Stimulated activated CD4-positive, alpha-beta T cell treated with anti-CD3 and anti-CD28 coated beads, TNF-alpha, amount 100 ng/mL, for 24 hours (primary cell): ENCODE data around the gene SETBP1.

Experiments
- DNase-seq, 3 experiments: peaks; one replicate each; pipeline ENCODE4 v3.0.0-alpha.2; 2020; ENCODE audit warnings: low read depth in 3 of 3

Gene SETBP1

GRCh38 chr18:44937960-44938719 is 257.5 kb downstream of the SETBP1 start:
- no peak for DNase-seq

- DNase-seq, result no peak
Measured at GRCh38 chr18:44938720-44939665, 258.3 kb downstream of the SETBP1 start.

GRCh38 chr18:44941516-44941915 is 260.8 kb downstream of the SETBP1 start:
- no peak for DNase-seq

- no peak for DNase-seq
Measured at GRCh38 chr18:44942073-44942472, 261.4 kb downstream of the SETBP1 start.

- DNase-seq, result no peak
Measured at GRCh38 chr18:44943311-44943881, 262.7 kb downstream of the SETBP1 start.

- no peak for DNase-seq
Measured at GRCh38 chr18:44944461-44944860, 263.8 kb downstream of the SETBP1 start.

GRCh38 chr18:44945888-44946401 is 265.3 kb downstream of the SETBP1 start:
- DNase-seq, result no peak

- no peak for DNase-seq
Measured at GRCh38 chr18:44946529-44947113, 265.9 kb downstream of the SETBP1 start.

GRCh38 chr18:44949967-44950366 is 269.3 kb downstream of the SETBP1 start:
- DNase-seq, result no peak

- DNase-seq, result no peak
Measured at GRCh38 chr18:44950685-44951195, 270.1 kb downstream of the SETBP1 start.

- DNase-seq, result no peak
Measured at GRCh38 chr18:44951748-44952147, 271.1 kb downstream of the SETBP1 start.

GRCh38 chr18:44954257-44954656 is 273.6 kb downstream of the SETBP1 start:
- DNase-seq, result no peak

GRCh38 chr18:44955825-44956224 is 275.1 kb downstream of the SETBP1 start:
- no peak for DNase-seq

- no peak for DNase-seq
Measured at GRCh38 chr18:44957025-44957424, 276.3 kb downstream of the SETBP1 start.

- DNase-seq, result no peak
Measured at GRCh38 chr18:44957461-44957860, 276.8 kb downstream of the SETBP1 start.

GRCh38 chr18:44958040-44958439 is 277.4 kb downstream of the SETBP1 start:
- no peak for DNase-seq

GRCh38 chr18:44958455-44958854 is 277.8 kb downstream of the SETBP1 start:
- no peak for DNase-seq

GRCh38 chr18:44959013-44959412 is 278.3 kb downstream of the SETBP1 start:
- no peak for DNase-seq

- DNase-seq, result no peak
Measured at GRCh38 chr18:44960580-44960979, 279.9 kb downstream of the SETBP1 start.

- DNase-seq, result no peak
Measured at GRCh38 chr18:44961288-44961995, 280.8 kb downstream of the SETBP1 start.

GRCh38 chr18:44967599-44967998 is 286.9 kb downstream of the SETBP1 start:
- DNase-seq, result no peak
